Measurements from ENCODE around the gene ENTREP1. TPM values are rescaled to one million over a fixed set of nuclear protein-coding genes. Genes with fewer than 3 reads are reported as not detected.

Gene ENTREP1
- total and polyA plus RNA-seq, 4 donors = 0.07 to 0.33 (median 0.12) TPM

- Histone ChIP-seq H3K9me3 (ENCODE audit: control insufficient read depth in 4 of 4, low read length in 3 of 4) (no peaks in the 10 kb centered on the region), H3K27me3 (ENCODE audit: control insufficient read depth in 4 of 4, insufficient read depth in 4 of 4, low read length in 3 of 4) (peaks cover 0 to 6% (median 1%) of the 10 kb centered on the region in 4 donors), H3K4me3 (ENCODE audit: low read depth in 1 of 3, low read length in 3 of 3) (no peak overlapping the region), H3K4me1 (ENCODE audit: control insufficient read depth in 4 of 4, insufficient read depth in 4 of 4, low read length in 3 of 4) (peaks cover under 1 to 3% (median 1%) of the 10 kb centered on the region in 4 donors), H3K9ac (ENCODE audit: low read depth in 1 of 2, low read length in 2 of 2) (no peak overlapping the region), H3K36me3 (ENCODE audit: control insufficient read depth in 4 of 4, insufficient read depth in 3 of 4, low read depth in 1 of 4, low read length in 3 of 4) (no peaks in the 10 kb centered on the region), H3K27ac (ENCODE audit: low read depth in 1 of 2, low read length in 2 of 2) (no peak overlapping the region)
- WGBS = 81% methylated on average over 3 of the region's 3 CpGs
- TF ChIP-seq ZBTB33 (IDR thresholded peaks at IDR 0.05) (no peak), CTCF (IDR thresholded peaks at IDR 0.05; ENCODE audit: low read depth, low read length, missing input control) (no peak), RAD21 (IDR thresholded peaks at IDR 0.05) (no peak), HNF4G (IDR thresholded peaks at IDR 0.05) (no peak), YY1 (IDR thresholded peaks at IDR 0.05) (no peak), MAX (IDR thresholded peaks at IDR 0.05) (no peak), JUND (IDR thresholded peaks at IDR 0.05) (no peak)
- DNase-seq (ENCODE audit: low spot score) = no peak
Measured at GRCh38 chr9:69330580-69330979, 5.6 kb downstream of the ENTREP1 start.

GRCh38 chr9:69331444-69331843 is 6.4 kb downstream of the ENTREP1 start:
- 96% methylated on average over 3 of the region's 3 CpGs for WGBS
- no peak for DNase-seq (ENCODE audit: low spot score)
- Histone ChIP-seq H3K9me3 (ENCODE audit: control insufficient read depth in 4 of 4, low read length in 3 of 4) (no peaks in the 10 kb centered on the region), H3K4me3 (ENCODE audit: low read depth in 1 of 3, low read length in 3 of 3) (no peak overlapping the region), H3K27ac (ENCODE audit: low read depth in 1 of 2, low read length in 2 of 2) (no peak overlapping the region), H3K36me3 (ENCODE audit: control insufficient read depth in 4 of 4, insufficient read depth in 3 of 4, low read depth in 1 of 4, low read length in 3 of 4) (no peaks in the 10 kb centered on the region), H3K4me1 (ENCODE audit: control insufficient read depth in 4 of 4, insufficient read depth in 4 of 4, low read length in 3 of 4) (no peaks in the 10 kb centered on the region), H3K9ac (ENCODE audit: low read depth in 1 of 2, low read length in 2 of 2) (no peak overlapping the region), H3K27me3 (ENCODE audit: control insufficient read depth in 4 of 4, insufficient read depth in 4 of 4, low read length in 3 of 4) (peaks cover 0 to 3% (median 0%) of the 10 kb centered on the region in 4 donors)
- TF ChIP-seq HNF4A (conservative IDR thresholded peaks at IDR 0.05) (no peak), RXRA (IDR thresholded peaks at IDR 0.05) (no peak), ZBTB33 (IDR thresholded peaks at IDR 0.05) (no peak), CTCF (IDR thresholded peaks at IDR 0.05; ENCODE audit: low read depth, low read length, missing input control) (no peak), SP1 (IDR thresholded peaks at IDR 0.05) (no peak), REST (IDR thresholded peaks at IDR 0.05) (no peak), RAD21 (IDR thresholded peaks at IDR 0.05) (no peak), EGR1 (IDR thresholded peaks at IDR 0.05; ENCODE audit: low read depth in 2 of 2) (no peak), FOXA2 (IDR thresholded peaks at IDR 0.05) (no peak), ATF3 (IDR thresholded peaks at IDR 0.05) (no peak), HNF4G (IDR thresholded peaks at IDR 0.05) (no peak), NR2F2 (IDR thresholded peaks at IDR 0.05) (no peak), TAF1 (conservative IDR thresholded peaks at IDR 0.05) (no peak), MAX (IDR thresholded peaks at IDR 0.05) (no peak), FOXA1 (IDR thresholded peaks at IDR 0.05) (no peak), JUND (IDR thresholded peaks at IDR 0.05) (no peak), YY1 (IDR thresholded peaks at IDR 0.05) (no peak), GABPA (IDR thresholded peaks at IDR 0.05 in 1 of 2, conservative IDR thresholded peaks at IDR 0.05 in 1 of 2) (no peak)
